HG03060 (cell line): Measurements from ENCODE around the gene ACVR1.
"Not testable (repeated sequence)": the region's sequence is repeated elsewhere in the genome, so short reads cannot be mapped to it uniquely, and the experiment has no call there.

Experiments
- ATAC-seq: cut with Tn5 transposase; IDR thresholded peaks from one replicate; pipeline ENCODE4 v1.9.1; 2021; ENCODE audit warnings: low read depth, moderate number of reproducible peaks; ENCODE audit not compliant: unreplicated experiment

ACVR1 gene

DNA sequence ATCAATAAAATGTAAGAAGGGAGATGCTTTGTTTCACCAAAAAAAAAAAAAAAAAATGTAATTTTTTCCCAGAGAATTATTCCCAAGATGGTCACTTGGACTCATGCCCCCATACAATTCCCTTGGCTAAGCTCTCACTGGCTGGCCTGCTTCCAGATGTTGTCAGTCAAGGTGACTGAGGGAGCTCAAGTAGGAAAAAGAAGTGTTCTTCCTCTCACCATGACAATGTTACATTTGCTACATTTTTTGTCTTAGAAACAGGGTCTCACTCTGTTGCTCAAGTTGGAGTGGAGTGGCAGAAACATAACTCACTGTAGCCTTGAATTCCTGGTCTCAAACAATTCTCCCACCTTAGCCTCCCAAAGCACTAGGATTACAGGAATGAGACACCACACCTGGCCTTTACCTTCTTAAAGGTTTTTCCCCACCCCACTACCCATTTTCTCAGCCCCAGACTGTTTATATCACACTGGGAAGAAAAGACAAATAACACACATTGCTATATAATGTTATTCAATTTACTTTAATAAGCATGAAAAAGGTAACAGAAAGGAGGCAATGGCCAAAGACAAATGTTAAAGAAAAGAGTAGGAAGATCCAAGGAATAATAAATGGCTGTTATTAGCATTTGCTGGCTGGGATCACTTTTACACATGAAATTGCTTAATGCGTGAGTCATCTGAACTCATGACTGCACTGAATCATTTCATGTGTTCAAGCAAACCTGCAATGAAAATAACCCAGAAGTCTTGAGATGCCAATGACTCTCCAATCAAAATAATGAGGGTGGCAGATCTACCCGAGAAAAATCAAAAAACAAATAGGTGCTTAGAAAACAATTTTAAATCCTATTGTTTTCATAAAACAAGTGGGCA lies 45.2 kb downstream of the ACVR1 start:
- no peak for ATAC-seq

DNA sequence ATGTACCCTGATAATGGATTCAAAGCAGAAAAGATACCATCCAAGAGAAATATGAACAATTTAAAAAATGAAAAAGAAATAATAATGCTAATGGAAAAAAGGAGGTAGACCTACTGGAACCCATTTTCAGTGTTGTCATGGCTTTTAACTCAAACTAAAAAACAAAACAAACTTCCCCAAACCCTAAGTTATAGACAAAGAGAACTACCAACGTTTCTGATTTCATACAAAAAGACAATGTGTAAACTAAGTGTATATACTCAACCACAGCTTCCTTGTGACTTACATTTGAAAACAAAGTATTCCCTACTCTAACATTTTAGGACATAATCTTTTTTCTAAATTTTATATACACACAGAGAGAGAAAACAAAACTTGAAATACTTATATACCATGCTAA lies 45.9 kb downstream of the ACVR1 start:
- ATAC-seq, result no peak

DNA sequence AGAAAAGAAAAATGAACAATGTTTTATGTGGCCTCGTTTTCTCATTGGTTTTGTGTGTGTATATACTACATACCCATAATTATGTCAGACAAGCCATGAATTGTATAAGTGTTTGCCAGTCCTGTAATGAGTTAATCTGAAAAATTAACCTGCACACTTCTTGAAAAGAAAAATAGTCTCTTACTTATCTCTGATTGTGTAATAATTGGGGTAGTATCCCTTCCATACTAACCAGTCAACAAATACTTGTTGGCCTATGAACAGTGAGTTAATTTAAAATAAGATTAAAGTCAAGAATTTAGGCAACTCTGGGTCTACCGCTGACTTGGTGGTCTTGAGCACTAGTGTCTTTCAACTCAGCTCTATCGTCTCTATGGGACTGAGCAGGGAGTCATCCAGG lies 48.8 kb downstream of the ACVR1 start:
- no peak for ATAC-seq

DNA sequence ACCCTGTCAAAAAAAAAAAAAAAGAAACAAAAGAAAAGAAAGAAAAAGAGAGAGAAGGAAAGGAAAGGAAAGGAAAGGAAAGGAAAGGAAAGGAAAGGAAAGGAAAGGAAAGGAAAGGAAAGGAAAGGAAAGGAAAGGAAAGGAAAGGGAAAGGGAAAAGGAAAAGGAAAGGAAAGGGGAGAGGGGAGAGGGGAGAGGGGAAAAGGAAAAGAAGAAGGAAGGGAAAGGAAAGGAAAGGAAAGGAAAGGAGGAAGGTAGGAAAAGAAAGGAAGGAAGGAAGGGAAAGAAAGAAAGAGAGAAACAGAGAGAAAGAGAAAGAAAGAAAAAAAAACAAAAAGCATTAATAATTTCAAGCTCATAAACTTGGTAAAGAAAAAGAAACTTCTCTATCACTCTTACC lies 49.5 kb downstream of the ACVR1 start:
- not testable (repeated sequence) for ATAC-seq

DNA sequence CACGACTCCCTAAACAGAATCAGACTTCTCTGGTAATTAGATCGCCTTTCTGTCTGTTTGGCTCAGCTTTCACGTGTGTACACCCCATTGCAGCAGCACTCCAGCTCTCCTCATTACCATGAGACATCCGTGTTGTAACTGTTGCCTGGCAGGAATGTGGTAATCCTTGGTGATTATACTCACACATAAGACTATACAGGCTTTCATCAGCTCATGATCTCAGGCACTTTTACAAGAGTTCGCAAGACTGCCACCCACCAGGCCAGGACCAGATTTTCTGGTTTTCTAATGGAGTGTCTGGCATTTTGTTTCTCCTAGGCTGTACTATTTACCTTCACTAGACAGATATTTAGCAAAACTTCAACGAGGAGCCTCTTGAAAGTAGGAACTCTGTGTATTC lies 50.2 kb downstream of the ACVR1 start:
- ATAC-seq, result no peak

DNA sequence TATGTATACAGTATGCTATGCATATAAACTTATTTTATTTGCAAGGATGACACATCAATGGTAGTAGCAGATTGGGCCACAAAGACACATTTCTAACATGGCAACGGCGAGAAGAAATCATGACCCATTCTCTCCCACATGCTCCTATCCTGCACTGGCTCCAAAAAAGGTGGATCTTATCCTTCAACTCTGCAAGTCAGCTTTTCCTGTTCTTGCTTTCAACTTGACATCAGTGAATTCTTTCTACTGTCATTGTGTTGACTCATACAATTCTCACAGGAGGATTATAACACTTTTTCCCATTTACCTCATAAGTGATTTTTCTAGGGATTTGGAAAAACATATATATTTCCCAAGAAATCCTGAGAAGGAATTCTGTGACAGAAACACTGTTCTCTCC lies 53.1 kb downstream of the ACVR1 start:
- no peak for ATAC-seq

DNA sequence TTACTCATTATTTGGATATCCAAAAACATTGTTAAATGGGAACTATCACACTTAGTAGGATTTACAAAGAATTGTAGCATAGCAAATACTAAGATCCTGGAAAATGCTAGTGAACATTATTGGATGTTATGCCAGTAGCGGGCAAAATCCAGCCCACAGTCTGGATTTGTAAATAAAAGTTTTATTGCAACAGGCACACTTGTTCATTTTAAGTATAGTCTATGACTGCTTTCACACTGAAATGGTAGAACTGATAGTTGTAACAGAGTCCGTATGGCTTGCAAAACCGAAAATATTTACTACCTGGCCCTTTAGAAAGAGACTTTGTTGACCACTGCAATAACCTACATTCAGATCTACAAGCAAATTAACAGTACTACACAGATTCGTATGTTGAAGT lies 53.6 kb downstream of the ACVR1 start:
- no peak for ATAC-seq

DNA sequence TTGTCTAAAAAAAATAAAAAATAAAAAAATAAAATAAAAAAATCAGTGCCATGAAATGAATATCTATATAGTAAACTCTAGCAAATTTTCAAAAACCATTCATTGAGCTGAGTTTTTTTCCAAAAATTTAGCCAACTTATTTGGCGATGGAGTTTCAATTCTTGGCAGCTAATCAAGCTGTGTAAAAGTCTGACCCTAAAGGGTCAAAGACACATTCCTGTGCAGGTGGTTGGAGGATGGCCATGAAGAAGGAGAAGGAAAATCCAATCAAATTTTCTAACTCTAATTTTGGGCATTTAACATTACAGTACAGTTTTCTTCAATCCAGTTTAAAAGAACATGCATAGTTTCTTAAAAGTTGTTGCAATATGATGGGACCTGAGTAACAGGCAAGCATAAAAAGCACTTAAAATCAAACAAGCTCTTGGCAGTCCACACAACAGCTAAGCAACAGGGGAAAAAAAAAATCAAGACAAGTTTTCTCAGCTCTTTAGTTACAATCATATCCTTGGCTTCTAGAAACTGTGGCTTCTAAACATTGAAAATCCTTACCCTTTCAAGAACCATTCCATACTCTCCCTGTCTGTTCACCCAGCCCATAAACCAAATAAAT lies 54.5 kb downstream of the ACVR1 start:
- ATAC-seq, result no peak

DNA sequence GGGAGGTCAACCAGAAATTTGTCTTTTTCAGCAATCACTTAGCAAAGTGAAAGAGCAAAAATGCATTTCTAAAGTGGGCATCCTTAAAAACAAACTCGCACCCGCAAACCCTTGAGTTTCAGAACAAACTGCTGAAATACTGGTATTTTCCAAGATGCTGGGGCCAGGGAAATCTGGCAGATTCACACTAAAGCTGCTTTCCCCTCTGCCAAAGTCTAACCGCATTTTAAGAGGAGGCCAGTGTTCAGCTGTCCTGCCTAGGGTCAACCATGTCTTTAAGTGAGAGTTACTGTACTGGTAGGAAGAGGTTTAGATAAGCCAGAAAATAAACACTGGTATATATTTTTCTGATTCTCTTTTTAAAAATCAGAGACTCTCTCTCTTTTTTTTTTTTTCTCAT lies 55.9 kb downstream of the ACVR1 start:
- ATAC-seq, result no peak

DNA sequence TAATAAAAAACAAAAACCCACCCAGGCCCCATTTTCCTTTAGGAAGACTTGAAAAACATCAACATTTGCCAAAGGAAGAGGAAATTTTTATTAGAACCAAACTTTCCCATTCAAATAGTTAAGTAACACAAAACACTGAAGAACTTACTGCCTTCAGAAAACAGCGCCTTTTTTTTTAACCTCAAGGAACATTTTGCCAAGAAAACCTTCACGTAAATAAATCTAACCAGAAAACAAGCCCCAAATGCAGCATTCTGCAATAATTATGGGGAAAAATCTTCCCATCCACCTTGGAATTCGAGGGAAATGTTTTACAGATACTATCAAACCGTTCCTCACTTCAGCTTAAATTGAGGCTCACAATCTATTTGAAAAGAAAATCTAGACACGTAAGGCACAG lies 56.4 kb downstream of the ACVR1 start:
- ATAC-seq, result no peak

DNA sequence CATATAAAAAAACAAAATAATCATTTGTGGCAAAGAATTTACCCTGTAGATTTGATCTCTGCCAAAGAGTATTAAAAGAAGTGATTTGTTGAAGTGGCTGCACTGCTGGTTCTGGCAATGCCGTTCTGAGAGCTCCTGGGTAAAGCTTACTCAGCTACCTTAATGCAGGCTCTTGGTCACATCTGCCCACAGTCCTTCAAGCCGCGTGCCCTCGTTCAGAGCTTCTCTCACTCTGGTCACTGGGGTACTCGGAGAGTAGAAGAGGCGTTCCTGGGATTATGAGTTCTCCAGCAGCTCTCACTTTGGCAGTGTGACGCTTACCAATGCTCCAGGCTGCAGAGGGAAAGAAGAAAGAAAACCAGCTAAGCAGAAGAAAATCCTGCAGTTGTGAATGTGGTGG lies 57.9 kb downstream of the ACVR1 start:
- ATAC-seq, result no peak

DNA sequence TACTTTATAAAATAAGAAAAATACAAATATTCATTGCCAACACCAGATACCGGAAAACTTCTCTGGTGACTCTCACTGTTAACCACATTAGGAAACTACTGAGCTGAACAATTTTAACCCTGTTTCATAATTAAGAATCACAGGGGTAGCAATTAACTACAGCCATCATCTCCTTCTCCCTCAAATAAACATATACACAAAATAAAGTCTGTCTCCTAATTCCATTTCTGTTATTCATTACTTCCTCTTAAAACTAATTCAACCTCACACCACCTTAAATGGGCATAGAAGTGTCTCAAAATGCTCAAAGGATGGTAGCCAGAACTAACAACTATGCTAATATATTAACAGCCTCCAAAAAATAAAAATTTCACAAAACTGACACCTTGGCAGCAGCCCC lies 60.7 kb downstream of the ACVR1 start:
- ATAC-seq, result no peak

DNA sequence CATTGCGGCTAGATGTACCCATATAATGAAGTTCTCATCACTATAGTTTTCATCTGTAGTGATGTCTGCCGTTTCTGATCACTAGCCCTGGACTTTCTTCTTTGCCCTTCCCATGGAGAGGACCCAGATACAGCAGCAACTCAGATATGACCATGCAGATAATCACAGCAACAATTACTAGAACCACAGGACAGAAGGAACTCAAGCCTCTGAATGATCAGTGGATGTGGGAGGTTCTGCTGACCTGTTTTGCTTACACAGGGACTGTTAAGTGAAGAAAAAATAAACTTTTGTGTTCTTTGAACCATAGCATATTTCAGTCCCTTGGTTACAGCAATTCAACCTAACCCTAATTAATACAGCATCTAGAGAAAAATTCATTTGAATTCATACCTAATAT lies 62.7 kb downstream of the ACVR1 start:
- no peak for ATAC-seq

DNA sequence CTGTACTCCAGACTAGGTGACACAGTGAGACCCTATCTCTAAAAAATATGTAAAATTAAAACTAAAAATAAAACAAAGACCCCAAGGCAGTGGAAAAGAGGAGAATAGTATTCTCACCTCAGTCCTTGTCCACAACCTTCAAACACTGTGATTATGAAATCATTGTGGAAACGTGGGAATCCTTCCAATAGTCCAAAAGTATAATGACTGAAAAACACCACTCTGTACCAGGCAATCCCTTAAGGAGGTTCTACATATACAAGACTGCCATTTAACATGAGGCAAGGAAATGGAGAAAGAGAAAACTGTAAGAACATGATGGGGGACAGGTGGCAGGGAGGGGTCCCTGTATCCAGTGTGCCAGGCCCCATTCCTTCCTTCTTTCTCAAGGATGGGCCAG lies 66.1 kb downstream of the ACVR1 start:
- ATAC-seq, result no peak

DNA sequence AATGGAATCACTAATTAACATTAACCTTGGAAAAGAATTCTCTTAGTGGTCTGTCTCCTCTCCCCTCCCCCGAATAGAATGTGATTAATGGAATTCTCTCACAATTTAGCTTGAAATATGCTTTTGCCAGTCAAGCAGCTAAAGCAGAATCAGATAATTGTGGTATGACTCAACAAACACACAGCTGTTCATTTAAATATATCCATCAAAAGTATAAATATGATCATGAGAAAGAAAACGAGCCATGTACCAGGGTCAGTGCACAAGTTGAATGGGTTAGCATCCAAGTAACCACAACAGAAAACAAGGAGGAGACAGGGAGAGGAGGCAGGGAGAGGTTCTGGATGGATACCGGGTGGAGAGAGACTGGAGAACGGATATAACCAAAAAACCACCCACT lies 66.9 kb downstream of the ACVR1 start:
- ATAC-seq, result no peak

DNA sequence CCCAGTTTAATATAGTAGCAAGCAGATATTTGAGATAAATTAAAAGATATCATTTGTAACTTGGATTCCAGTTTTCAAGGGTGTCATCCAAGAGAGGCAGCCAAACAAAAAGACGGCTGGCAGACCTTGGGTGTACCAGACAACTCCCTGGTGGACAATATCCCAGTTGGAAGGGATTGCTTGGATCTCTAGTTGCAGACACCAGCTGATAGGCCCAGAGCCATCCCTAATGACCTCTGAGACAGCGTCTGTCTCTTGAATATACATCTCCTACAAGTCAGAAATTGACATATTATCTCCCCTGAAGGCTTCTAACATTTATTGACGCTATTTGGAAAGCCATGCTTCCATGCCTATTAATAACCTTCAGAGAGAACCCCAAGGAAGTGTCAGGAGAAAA lies 67.7 kb downstream of the ACVR1 start:
- ATAC-seq, result no peak

DNA sequence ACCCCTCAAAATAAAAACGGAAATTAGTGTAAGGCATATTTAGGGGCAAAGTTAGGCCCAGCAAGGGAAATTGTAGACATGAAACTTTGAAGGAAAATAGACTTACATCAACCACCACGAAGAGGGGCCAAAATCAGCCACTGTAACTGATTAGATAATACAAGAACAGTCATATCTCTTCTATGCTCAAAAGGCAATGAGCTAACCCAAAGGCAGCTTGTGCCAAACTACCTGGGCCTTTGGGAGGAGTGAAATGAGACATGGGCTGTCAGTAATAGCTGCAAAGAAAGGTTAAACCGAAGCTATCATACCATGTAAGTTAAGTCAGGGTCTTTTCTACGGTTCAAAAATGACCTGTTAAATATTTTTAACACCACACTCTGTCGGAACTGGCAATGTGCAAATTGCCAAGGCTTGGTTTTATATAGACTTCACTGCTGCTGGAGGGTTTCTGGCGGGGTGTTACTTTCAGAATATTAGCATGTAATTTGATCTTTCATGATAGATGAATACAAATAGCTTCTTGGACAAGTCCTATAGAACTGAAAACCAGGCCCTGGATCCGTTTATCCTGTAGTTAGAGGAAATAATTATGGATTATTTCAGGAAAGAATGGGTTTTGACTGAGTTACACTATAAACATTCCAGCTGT lies 69.6 kb downstream of the ACVR1 start:
- ATAC-seq, result no peak

DNA sequence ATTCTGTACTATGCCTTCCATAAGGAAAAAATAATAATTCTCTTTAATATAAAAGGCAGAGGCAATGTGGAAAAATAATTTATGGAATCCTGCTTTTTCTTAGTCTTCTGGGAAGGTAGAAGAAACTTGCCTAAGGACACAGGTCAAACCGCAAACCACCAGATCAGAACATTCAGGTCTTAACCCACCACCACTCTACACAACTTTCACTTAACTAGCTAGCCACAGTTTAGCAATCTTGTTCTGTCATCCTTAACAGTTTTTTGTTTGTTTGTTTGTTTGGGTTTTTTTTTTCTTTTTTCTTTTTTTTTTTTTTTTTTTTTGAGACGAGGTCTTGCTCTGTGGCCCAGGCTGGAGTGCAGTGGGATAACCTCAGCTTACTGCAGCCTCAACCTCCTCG lies 70.6 kb downstream of the ACVR1 start:
- no peak for ATAC-seq

DNA sequence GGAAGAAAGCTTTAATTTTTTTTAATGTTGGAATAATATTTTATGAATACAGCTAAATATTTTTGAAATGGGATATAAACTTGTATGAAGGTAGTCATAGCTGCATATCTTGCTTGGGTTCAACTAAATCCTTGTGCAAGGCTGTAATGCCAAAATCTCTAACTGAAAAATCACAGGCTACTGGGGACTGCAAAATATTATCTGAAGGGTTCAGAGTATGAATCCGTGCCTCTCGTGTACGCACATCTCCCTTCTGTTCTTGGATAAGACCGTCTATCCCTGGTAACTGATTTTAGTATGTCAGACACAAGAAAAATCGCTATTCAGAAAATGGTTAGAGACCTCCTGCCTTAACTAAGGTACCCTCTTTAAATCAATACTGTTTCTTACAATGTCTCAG lies 71.8 kb downstream of the ACVR1 start:
- no peak for ATAC-seq

DNA sequence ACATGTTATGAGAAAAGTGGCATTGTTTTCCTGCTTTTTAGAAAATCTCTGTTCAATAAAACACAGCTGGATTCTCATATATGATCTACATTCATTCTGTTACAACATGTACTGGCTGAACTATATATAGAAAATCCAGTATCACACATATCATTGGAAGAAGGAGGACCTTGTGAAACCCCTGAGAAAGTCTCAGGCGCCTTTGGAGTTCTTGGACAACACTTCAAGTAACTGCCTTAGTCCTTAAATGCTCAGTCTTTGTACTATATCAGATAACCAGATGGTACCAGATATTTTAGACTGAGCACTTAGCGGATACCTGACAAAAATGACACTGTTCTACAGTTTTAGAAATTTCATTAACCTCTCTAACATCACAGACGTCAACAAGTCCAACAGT lies 72.2 kb downstream of the ACVR1 start:
- ATAC-seq, result no peak

DNA sequence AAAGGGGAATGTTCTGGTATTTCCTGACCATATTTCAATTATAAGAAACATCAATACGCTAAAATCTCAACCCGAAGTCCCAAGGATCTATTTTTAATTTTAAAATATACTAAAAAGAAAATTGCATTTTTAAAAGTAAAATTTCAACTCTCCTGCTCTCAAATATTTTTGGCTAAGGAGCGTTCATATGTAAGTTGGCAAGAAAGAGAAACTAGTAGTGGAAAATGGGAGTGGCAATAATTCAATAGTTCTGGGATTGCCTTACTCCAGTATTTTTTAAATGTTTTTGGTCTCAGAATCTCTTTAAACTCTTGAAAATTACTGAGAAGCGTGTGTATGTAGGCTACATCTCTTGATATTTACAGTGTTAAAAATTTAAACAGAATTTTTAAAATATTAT lies 72.7 kb downstream of the ACVR1 start:
- ATAC-seq, result no peak
